SK-N-MC (cell line): Measurements from ENCODE around the gene KCNJ6.

Experiments used
- EZH2 ChIP-seq: fragments of 200-600 bp; sonication (generic); IDR thresholded peaks from one replicate; pipeline ENCODE4 v1.6.1; 2017; ENCODE audit warnings: antibody characterized with exemption
- POLR2AphosphoS5 ChIP-seq: IDR thresholded peaks from 2 replicates; pipeline ENCODE4 v1.6.1; 2012; ENCODE audit warnings: mild to moderate bottlenecking, low read depth, low read length, borderline replicate concordance

DNA sequence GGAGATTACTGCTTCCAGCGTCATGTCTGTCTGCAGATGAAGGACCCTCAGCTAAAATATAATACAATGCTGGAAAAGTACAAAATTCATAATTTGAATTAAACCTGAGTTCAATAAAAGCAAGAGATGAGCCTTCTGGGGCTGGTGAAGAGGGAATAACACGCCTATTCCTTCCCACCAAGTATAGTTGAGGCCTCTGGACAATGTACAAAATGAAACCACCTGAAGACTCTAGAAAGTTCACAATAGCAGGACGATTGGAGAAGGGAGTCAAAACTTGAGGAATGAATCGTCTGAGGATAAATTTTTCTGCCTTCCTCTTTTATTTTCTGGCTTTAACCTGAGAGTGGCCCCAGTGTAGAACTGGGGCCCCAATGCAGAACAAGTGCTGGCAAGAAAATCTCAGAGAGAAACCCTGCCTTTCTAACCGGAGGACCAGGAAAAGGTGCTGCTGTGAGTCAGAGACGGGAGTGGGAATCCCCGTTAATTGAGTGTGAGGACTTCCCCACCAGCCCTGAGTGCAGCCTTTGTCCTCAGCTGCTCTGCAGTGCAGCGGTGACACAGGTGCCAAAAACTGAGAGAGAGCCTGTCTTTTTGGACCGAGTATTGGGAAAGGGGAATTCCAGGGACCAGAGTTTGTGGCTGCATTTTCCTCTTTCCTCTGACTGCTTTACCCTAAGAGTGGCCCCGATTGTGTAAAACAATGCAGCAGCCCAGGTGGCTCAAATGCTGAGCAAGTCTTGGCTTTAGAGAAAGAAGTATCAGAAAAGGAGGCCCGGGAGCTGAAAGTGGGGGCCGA lies 284.7 kb downstream of the KCNJ6 start:
- TF ChIP-seq EZH2 (no peak), POLR2AphosphoS5 (no peak)
